HepG2 (cell line): Measurements from ENCODE around the gene SLC1A3. TPM values are rescaled to one million over a fixed set of nuclear protein-coding genes. Genes with fewer than 3 reads are reported as not detected.

Experiments
- ATAC-seq: fragments of 200-7000 bp; cut with Tn5 transposase; 3 replicates; pipeline ENCODE4 v1.9.1; 2020; ENCODE audit warnings: mild to moderate bottlenecking, moderate library complexity
- BruUV-seq: library from RNA; stranded (reverse); fragments of 400-500 nt; replicated peaks from 2 replicates; lab custom pipeline; 2021; lab: Mats Ljungman, UMichigan
- CTCF ChIA-PET: fragments of 300-600 bp; formaldehyde crosslinking; extraction: SDS; loops from one replicate; lab custom pipeline; 2021; ENCODE audit warnings: low total read pairs, inconsistent platforms, low intra/inter-chr PET ratio; lab: Yijun Ruan, JAX
- POLR2A ChIA-PET: fragments of 350-600 bp; sonication (Branson Sonifier 250); formaldehyde crosslinking; loops from one replicate; lab custom pipeline; 2020; ENCODE audit warnings: antibody characterized with exemption, inconsistent platforms; lab: Yijun Ruan, JAX
- DNase-seq: peaks from one replicate; pipeline ENCODE4 v3.0.0-alpha.2; 2015; ENCODE audit warnings: low spot score
- FAIRE-seq: peaks from 3 replicates; lab custom pipeline; 2011; peaks lifted over from hg19 to GRCh38; lab: Jason Lieb, UNC
- H2AFZ ChIP-seq: one replicate; pipeline ENCODE4 v1.6.1; 2011; ENCODE audit warnings: low read length, inconsistent platforms
- H3K27ac ChIP-seq: fragments of 300-600 bp; 3 replicates; pipeline ENCODE4 v1.8.0; 2011; ENCODE audit warnings: mixed run types, mild to moderate bottlenecking, mixed read lengths, low read length, inconsistent platforms; ENCODE audit not compliant: insufficient read depth; ENCODE audit errors: extremely low read length
- H3K27me3 ChIP-seq, 2 experiments: fragments of 200-600 bp in 1 of 2; 2 replicates in 1 of 2; 3 replicates in 1 of 2; pipeline versions ENCODE4 v1.6.0 to v1.8.0; 2011; ENCODE audit warnings: low read length in 2 of 2, mild to moderate bottlenecking in 2 of 2, moderate library complexity in 2 of 2, inconsistent platforms in 1 of 2; ENCODE audit not compliant: insufficient read depth in 2 of 2, control insufficient read depth in 1 of 2
- H3K36me3 ChIP-seq, 2 experiments: fragments of 200-600 bp in 1 of 2; replicated peaks in 1 of 2; 2 replicates in 1 of 2; 3 replicates in 1 of 2; pipeline versions ENCODE4 v1.5.1 to v1.8.0; 2011; ENCODE audit warnings: low read length in 2 of 2, inconsistent platforms in 1 of 2; ENCODE audit not compliant: insufficient read depth in 2 of 2, control insufficient read depth in 1 of 2
- H3K4me1 ChIP-seq: 2 replicates; pipeline ENCODE4 v1.5.1; 2012; ENCODE audit warnings: low read length, inconsistent platforms; ENCODE audit not compliant: insufficient read depth
- H3K4me2 ChIP-seq: 2 replicates; pipeline ENCODE4 v1.6.0; 2011; ENCODE audit warnings: low read depth, low read length, inconsistent platforms
- H3K4me3 ChIP-seq, 3 experiments: fragments of 200-600 bp in 1 of 3; sonication (generic), shearing (Covaris generic) in 1 of 3; replicated peaks in 1 of 3; 2 replicates each; pipeline ENCODE4 v1.5.1; 2011 to 2016; ENCODE audit warnings: low read length in 3 of 3, inconsistent platforms in 2 of 3, low read depth in 2 of 3, mild to moderate bottlenecking in 2 of 3, control low read depth in 1 of 3, mixed read lengths in 1 of 3; ENCODE audit not compliant: insufficient read depth in 1 of 3
- H3K79me2 ChIP-seq: one replicate; pipeline ENCODE4 v1.6.1; 2011; ENCODE audit warnings: low read length, inconsistent platforms; ENCODE audit not compliant: insufficient read depth
- H3K9ac ChIP-seq: 2 replicates; pipeline ENCODE4 v1.6.0; 2011; ENCODE audit warnings: mild to moderate bottlenecking, low read depth, low read length, inconsistent platforms; ENCODE audit not compliant: insufficient read depth
- H3K9me3 ChIP-seq: 2 replicates; pipeline ENCODE4 v1.5.1; 2012; ENCODE audit warnings: mild to moderate bottlenecking, low read length
- H4K20me1 ChIP-seq: 2 replicates; pipeline ENCODE4 v1.6.0; 2011; ENCODE audit warnings: inconsistent platforms, mild to moderate bottlenecking, low read length, moderate library complexity; ENCODE audit not compliant: insufficient read depth
- ATM ChIP-seq: fragments of 450-650 bp; IDR thresholded peaks from 2 replicates; pipeline ENCODE4 v1.7.1; 2017; ENCODE audit warnings: mild to moderate bottlenecking, borderline replicate concordance
- CBX1 ChIP-seq: IDR thresholded peaks from one replicate; pipeline ENCODE4 v1.6.1; 2016; ENCODE audit warnings: antibody characterized with exemption, low read depth
- CCAR2 ChIP-seq: fragments of 200-400 bp; formaldehyde crosslinking; optimal IDR thresholded peaks from 2 replicates; pipeline ENCODE3; 2018; ENCODE audit warnings: low read depth, mild to moderate bottlenecking, low read length, moderate library complexity
- JDP2 ChIP-seq: sonication (generic); formaldehyde crosslinking; IDR thresholded peaks from 2 replicates; pipeline ENCODE4 v1.8.1; 2022; ENCODE audit warnings: missing genetic modification reagents, borderline replicate concordance
- MXI1 ChIP-seq: IDR thresholded peaks from 3 replicates; pipeline ENCODE4 v1.6.1; 2012; ENCODE audit warnings: low read depth, low read length, inconsistent platforms, borderline replicate concordance
- PHF20 ChIP-seq: sonication (generic); formaldehyde crosslinking; IDR thresholded peaks from 2 replicates; pipeline ENCODE4 v1.5.0; 2020; ENCODE audit warnings: mild to moderate bottlenecking, missing genetic modification reagents
- POLR2AphosphoS2 ChIP-seq: IDR thresholded peaks from 2 replicates; pipeline ENCODE4 v1.6.1; 2011; ENCODE audit warnings: low read depth, low read length, improper control_type of control experiment
- SP140L ChIP-seq: sonication (generic); formaldehyde crosslinking; IDR thresholded peaks from 2 replicates; pipeline ENCODE4 v1.4.0; 2020; ENCODE audit warnings: missing genetic modification reagents, borderline replicate concordance
- TP53 ChIP-seq: sonication (generic); formaldehyde crosslinking; conservative IDR thresholded peaks from 2 replicates; pipeline ENCODE4 v1.4.0; 2020; ENCODE audit warnings: missing genetic modification reagents
- ZKSCAN8 ChIP-seq: IDR thresholded peaks from 2 replicates; pipeline ENCODE4 v1.6.1; 2016; ENCODE audit warnings: borderline replicate concordance, missing genetic modification reagents, missing compliant biosample characterization
- ZNF18 ChIP-seq: sonication (generic); formaldehyde crosslinking; IDR thresholded peaks from 2 replicates; pipeline ENCODE4 v1.8.0; 2022; ENCODE audit warnings: mild to moderate bottlenecking, missing genetic modification reagents; ENCODE audit not compliant: insufficient replicate concordance
- ZNF225 ChIP-seq: sonication (generic); formaldehyde crosslinking; IDR thresholded peaks from 2 replicates; pipeline ENCODE4 v1.4.0; 2020; ENCODE audit warnings: mild to moderate bottlenecking, missing genetic modification reagents
- ZNF234 ChIP-seq: sonication (generic); formaldehyde crosslinking; conservative IDR thresholded peaks from 2 replicates; pipeline ENCODE4 v1.5.1; 2020; ENCODE audit warnings: mild to moderate bottlenecking, missing genetic modification reagents
- ZNF563 ChIP-seq: sonication (generic); formaldehyde crosslinking; IDR thresholded peaks from 2 replicates; pipeline ENCODE4 v1.8.0; 2022; ENCODE audit warnings: mild to moderate bottlenecking, moderate library complexity, missing genetic modification reagents
- ZNF564 ChIP-seq: sonication (generic); formaldehyde crosslinking; IDR thresholded peaks from 2 replicates; pipeline ENCODE4 v1.8.1; 2023; ENCODE audit warnings: mild to moderate bottlenecking, missing genetic modification reagents
- ZNF678 ChIP-seq: sonication (generic); formaldehyde crosslinking; IDR thresholded peaks from 2 replicates; pipeline ENCODE4 v1.4.0; 2020; ENCODE audit warnings: mild to moderate bottlenecking, missing genetic modification reagents
- ZNF75D ChIP-seq: sonication (generic); formaldehyde crosslinking; IDR thresholded peaks from 2 replicates; pipeline ENCODE4 v1.8.1; 2023; ENCODE audit warnings: missing genetic modification reagents, mild to moderate bottlenecking, borderline replicate concordance
- WGBS: methylation state at CpG from one replicate; pipeline ENCODE4 v1.1.6; 2017; ENCODE audit warnings: low lambda C conversion rate; 5-methylcytosine and 5-hydroxymethylcytosine counted together
- in situ Hi-C: cut with HindIII; loops from 2 replicates; pipeline ENCODE4 v1.10.0; 2017; ENCODE audit warnings: low pct_unique_long_range_greater_than_20kb; ENCODE audit not compliant: extremely low pct_ligation_motif_present
- intact Hi-C: fragments of 100-400 bp; cut with micrococcal nuclease; formaldehyde crosslinking; loops from one replicate; pipeline ENCODE4 v1.10.0; 2022; ENCODE audit not compliant: unreplicated experiment
- polyA plus RNA-seq, 8 experiments: library from polyadenylated mRNA; depleted of rRNA in 3 of 8; stranded (reverse) in 7 of 8; unstranded in 1 of 8; fragments of >200 nt; fragmentation: Illumina TruSeq in 4 of 8; extraction: Trizol in 4 of 8; gene quantifications; 2 replicates each; pipeline versions ENCODE4 v1.2.1 to v1.2.3, GENCODE V29; 2011 to 2016; ENCODE audit warnings: low read depth in 4 of 8, missing spikeins in 1 of 8, mixed read lengths in 1 of 8; ENCODE audit not compliant: insufficient read depth in 1 of 8
- total RNA-seq, 5 experiments: library from RNA; depleted of rRNA; stranded (reverse); fragments of >200 nt; fragmentation: Illumina TruSeq; extraction: Trizol; gene quantifications; 2 replicates each; pipeline ENCODE4 v1.2.3, GENCODE V29; 2016; ENCODE audit warnings: low read depth in 1 of 5
- TF ChIP-seq, protein P1 (sequence below): sonication (generic); formaldehyde crosslinking; IDR thresholded peaks from 2 replicates; pipeline ENCODE4 v1.5.0; 2020; ENCODE audit warnings: missing genetic modification reagents, mild to moderate bottlenecking, borderline replicate concordance
- TF ChIP-seq, protein P2 (sequence below): sonication (generic); formaldehyde crosslinking; IDR thresholded peaks from 2 replicates; pipeline ENCODE4 v1.4.0; 2020; ENCODE audit warnings: missing genetic modification reagents, borderline replicate concordance
- TF ChIP-seq, protein P3 (sequence below): sonication (generic); formaldehyde crosslinking; IDR thresholded peaks from 2 replicates; pipeline ENCODE4 v1.4.0; 2020; ENCODE audit warnings: missing genetic modification reagents

SLC1A3 gene
- total and polyA plus RNA-seq, 2 of the 13 experiments (the other 11 are each of a cell fraction or from before 2014, with no cell fraction given): 0.09 TPM; not detected in 1

DNA sequence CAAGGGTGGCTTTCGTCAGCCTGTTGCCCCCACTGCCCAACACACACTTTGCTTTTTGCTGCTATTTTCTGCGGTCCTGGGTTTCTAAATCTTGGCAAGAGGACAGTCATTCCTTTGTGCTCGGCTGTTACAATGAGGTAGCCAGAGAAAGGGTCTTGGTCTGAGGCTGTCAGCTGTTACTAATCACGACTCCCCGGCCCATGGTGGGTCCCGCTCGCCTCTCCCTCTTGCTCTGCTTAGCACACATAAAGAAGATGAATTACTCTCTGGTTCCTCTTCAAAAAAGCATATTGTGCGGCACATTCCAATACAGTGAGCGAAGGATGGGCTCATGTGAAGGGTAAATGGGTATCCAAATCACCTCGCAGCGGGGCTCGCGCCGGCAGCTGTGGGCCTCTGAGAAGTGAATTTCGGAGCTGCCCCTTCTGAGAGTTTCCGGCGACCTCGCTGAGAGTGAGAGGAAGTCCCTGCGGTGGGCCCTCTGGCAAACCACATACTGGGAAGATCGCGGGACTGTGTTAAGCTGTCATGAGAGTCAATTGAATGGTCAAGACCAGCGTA, 56.0 kb downstream of the SLC1A3 start (continued):
- TF ChIP-seq MXI1: no peak
- TF ChIP-seq SP140L (CRISPR knock-in tag): no peak
- TF ChIP-seq ZNF75D: no peak
- TF ChIP-seq, protein P1, sequence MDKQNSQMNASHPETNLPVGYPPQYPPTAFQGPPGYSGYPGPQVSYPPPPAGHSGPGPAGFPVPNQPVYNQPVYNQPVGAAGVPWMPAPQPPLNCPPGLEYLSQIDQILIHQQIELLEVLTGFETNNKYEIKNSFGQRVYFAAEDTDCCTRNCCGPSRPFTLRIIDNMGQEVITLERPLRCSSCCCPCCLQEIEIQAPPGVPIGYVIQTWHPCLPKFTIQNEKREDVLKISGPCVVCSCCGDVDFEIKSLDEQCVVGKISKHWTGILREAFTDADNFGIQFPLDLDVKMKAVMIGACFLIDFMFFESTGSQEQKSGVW (CRISPR knock-in tag): no peak

GRCh38 chr5:36664766-36665165, 58.4 kb downstream of the SLC1A3 start:
- FAIRE-seq: no peak
- ATAC-seq: no peak

More at GRCh38 chr5:36664766-36665165, 58.4 kb downstream of the SLC1A3 start:
- POLR2A ChIA-PET: no interaction called here
- H3K9me3 ChIP-seq: no peaks in the 10 kb centered on the region
- CTCF ChIA-PET: no interaction called here
- 91% methylated on average over 3 of the region's 3 CpGs for WGBS
- no peak overlapping the region for H3K27ac ChIP-seq
- intact Hi-C loops (no loop called here), in situ Hi-C loops (no loop called here)
- no peak overlapping the region for H3K4me3 ChIP-seq
- no peak overlapping the region for H3K4me2 ChIP-seq
- no peak overlapping the region for H3K9ac ChIP-seq
- H3K36me3 ChIP-seq: no peaks in the 10 kb centered on the region
- H3K27me3 ChIP-seq: no peaks in the 10 kb centered on the region
- DNase-seq: no peak
- no peak overlapping the region for H2AFZ ChIP-seq
- no peaks in the 10 kb centered on the region for H4K20me1 ChIP-seq
- BruUV-seq: no TSS peak
- no peaks in the 10 kb centered on the region for H3K79me2 ChIP-seq
- H3K4me1 ChIP-seq: no peaks in the 10 kb centered on the region
- TF ChIP-seq TP53 (no peak), ZNF678 (CRISPR knock-in tag) (no peak), ZNF564 (CRISPR knock-in tag) (no peak), ZNF563 (no peak), ZKSCAN8 (CRISPR knock-in tag) (no peak), ZNF234 (CRISPR knock-in tag) (no peak), PHF20 (CRISPR knock-in tag) (no peak), POLR2AphosphoS2 (no peak), CCAR2 (no peak), ZNF18 (no peak), ATM (no peak), CBX1 (no peak), ZNF225 (CRISPR knock-in tag) (no peak), JDP2 (CRISPR knock-in tag) (no peak)
- TF ChIP-seq, protein P2, sequence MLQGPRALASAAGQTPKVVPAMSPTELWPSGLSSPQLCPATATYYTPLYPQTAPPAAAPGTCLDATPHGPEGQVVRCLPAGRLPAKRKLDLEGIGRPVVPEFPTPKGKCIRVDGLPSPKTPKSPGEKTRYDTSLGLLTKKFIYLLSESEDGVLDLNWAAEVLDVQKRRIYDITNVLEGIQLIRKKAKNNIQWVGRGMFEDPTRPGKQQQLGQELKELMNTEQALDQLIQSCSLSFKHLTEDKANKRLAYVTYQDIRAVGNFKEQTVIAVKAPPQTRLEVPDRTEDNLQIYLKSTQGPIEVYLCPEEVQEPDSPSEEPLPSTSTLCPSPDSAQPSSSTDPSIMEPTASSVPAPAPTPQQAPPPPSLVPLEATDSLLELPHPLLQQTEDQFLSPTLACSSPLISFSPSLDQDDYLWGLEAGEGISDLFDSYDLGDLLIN (CRISPR knock-in tag): no peak
- TF ChIP-seq, protein P3, sequence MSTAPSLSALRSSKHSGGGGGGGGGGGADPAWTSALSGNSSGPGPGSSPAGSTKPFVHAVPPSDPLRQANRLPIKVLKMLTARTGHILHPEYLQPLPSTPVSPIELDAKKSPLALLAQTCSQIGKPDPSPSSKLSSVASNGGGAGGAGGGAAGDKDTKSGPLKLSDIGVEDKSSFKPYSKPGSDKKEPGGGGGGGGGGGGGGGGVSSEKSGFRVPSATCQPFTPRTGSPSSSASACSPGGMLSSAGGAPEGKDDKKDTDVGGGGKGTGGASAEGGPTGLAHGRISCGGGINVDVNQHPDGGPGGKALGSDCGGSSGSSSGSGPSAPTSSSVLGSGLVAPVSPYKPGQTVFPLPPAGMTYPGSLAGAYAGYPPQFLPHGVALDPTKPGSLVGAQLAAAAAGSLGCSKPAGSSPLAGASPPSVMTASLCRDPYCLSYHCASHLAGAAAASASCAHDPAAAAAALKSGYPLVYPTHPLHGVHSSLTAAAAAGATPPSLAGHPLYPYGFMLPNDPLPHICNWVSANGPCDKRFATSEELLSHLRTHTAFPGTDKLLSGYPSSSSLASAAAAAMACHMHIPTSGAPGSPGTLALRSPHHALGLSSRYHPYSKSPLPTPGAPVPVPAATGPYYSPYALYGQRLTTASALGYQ (CRISPR knock-in tag): no peak
